K562 (cell line): ENCODE results near the gene YAP1. TPM values are rescaled to one million over a fixed set of nuclear protein-coding genes. Genes with fewer than 3 reads are reported as not detected.

Source experiments
- ATAC-seq: fragments of 200-7000 bp; cut with Tn5 transposase; 3 replicates; pipeline ENCODE4 v1.9.1; 2020; ENCODE audit warnings: moderate library complexity
- BruUV-seq: library from RNA; stranded (reverse); fragments of 400-500 nt; replicated peaks from 2 replicates; lab custom pipeline; 2021; lab: Mats Ljungman, UMichigan
- CTCF ChIA-PET: fragments of 300-600 bp; formaldehyde crosslinking; extraction: SDS; loops from one replicate; lab custom pipeline; 2021; ENCODE audit warnings: low intra/inter-chr PET ratio; lab: Yijun Ruan, JAX
- POLR2A ChIA-PET: fragments of 300-600, 350-650 bp; sonication (Branson Sonifier 250); formaldehyde crosslinking; extraction: SDS; loops from one replicate; lab custom pipeline; 2021; ENCODE audit warnings: antibody characterized with exemption, inconsistent platforms; lab: Yijun Ruan, JAX
- DNase-seq, 4 experiments: peaks; one replicate each; pipeline versions ENCODE4 v3.0.0 to v3.0.0-alpha.2; 2011 to 2018; ENCODE audit warnings: low spot score in 3 of 4, mixed read lengths in 3 of 4; ENCODE audit errors: extremely low read depth in 1 of 4
- FAIRE-seq: peaks from 2 replicates; lab custom pipeline; 2011; peaks lifted over from hg19 to GRCh38; lab: Jason Lieb, UNC
- H2AFZ ChIP-seq: 2 replicates; pipeline ENCODE4 v1.6.0; 2011; ENCODE audit warnings: low read depth, low read length, control low read depth, inconsistent platforms
- H3K27ac ChIP-seq: fragments of 200-600 bp; 3 replicates; pipeline ENCODE4 v1.8.0; 2011; ENCODE audit warnings: low read depth, mild to moderate bottlenecking, control low read depth, inconsistent platforms, low read length, moderate library complexity, mixed read lengths; ENCODE audit errors: extremely low read depth
- H3K27me3 ChIP-seq, 2 experiments: fragments of 300-600 bp in 1 of 2; 2 replicates in 1 of 2; 3 replicates in 1 of 2; pipeline versions ENCODE4 v1.6.0 to v1.8.0; 2011; ENCODE audit warnings: inconsistent platforms in 2 of 2, low read length in 2 of 2, mild to moderate bottlenecking in 1 of 2, mixed read lengths in 1 of 2, moderate library complexity in 1 of 2; ENCODE audit not compliant: control insufficient read depth in 2 of 2, insufficient read depth in 2 of 2
- H3K36me3 ChIP-seq: fragments of 300-600 bp; 3 replicates; pipeline ENCODE4 v1.8.0; 2011; ENCODE audit warnings: mild to moderate bottlenecking, low read length, inconsistent platforms; ENCODE audit not compliant: control insufficient read depth, insufficient read depth
- H3K4me1 ChIP-seq, 2 experiments: fragments of 200-600 bp in 1 of 2; replicated peaks in 1 of 2; 2 replicates in 1 of 2; 3 replicates in 1 of 2; pipeline versions ENCODE4 v1.5.1 to v1.8.0; 2011; ENCODE audit warnings: inconsistent platforms in 2 of 2, low read length in 2 of 2, mild to moderate bottlenecking in 1 of 2, mixed read lengths in 1 of 2, moderate library complexity in 1 of 2; ENCODE audit not compliant: control insufficient read depth in 2 of 2, insufficient read depth in 2 of 2
- H3K4me2 ChIP-seq: 2 replicates; pipeline ENCODE4 v1.6.1; 2011; ENCODE audit warnings: low read length, control low read depth, inconsistent platforms, mixed read lengths; ENCODE audit not compliant: insufficient read depth
- H3K4me3 ChIP-seq: fragments of 200-600 bp; sonication (generic), shearing (Covaris generic); 2 replicates; pipeline ENCODE4 v1.5.1; 2016; ENCODE audit warnings: control low read depth, inconsistent platforms
- H3K79me2 ChIP-seq: fragments of 200-600 bp; 3 replicates; pipeline ENCODE4 v1.8.0; 2011; ENCODE audit warnings: low read length, inconsistent platforms; ENCODE audit not compliant: control insufficient read depth, insufficient read depth
- H3K9ac ChIP-seq, 2 experiments: 2 replicates each; pipeline versions ENCODE4 v1.6.0 to v1.6.1; 2011; ENCODE audit warnings: low read depth in 2 of 2, low read length in 2 of 2, control low read depth in 1 of 2, inconsistent platforms in 1 of 2, mild to moderate bottlenecking in 1 of 2, mixed read lengths in 1 of 2; ENCODE audit not compliant: insufficient read depth in 1 of 2
- H3K9me1 ChIP-seq: one replicate; pipeline ENCODE4 v1.6.0; 2011; ENCODE audit warnings: inconsistent platforms, mild to moderate bottlenecking, low read length, moderate library complexity; ENCODE audit not compliant: control insufficient read depth, insufficient read depth
- H3K9me3 ChIP-seq: replicated peaks from 2 replicates; pipeline ENCODE4 v1.5.1; 2011; ENCODE audit warnings: low read depth, low read length, inconsistent platforms; ENCODE audit not compliant: control insufficient read depth, insufficient read depth
- H4K20me1 ChIP-seq: replicated peaks from 2 replicates; pipeline ENCODE4 v1.6.1; 2011; ENCODE audit warnings: low read length, inconsistent platforms, mixed read lengths; ENCODE audit not compliant: control insufficient read depth, insufficient read depth
- KDM2B ChIP-seq: fragments of 250-450 bp; sonication (Bioruptor Pico); IDR thresholded peaks from 2 replicates; pipeline ENCODE4 v1.8.0; 2021; ENCODE audit warnings: mild to moderate bottlenecking, moderate library complexity
- MAFG ChIP-seq: fragments of 450-650 bp; conservative IDR thresholded peaks from 2 replicates; pipeline ENCODE4 v1.6.1; 2016; ENCODE audit warnings: missing genetic modification characterization, missing compliant biosample characterization
- NONO ChIP-seq, 2 experiments: fragments of 200-400 bp in 1 of 2; fragments of 450-650 bp in 1 of 2; formaldehyde crosslinking in 1 of 2; IDR thresholded peaks; 2 replicates each; pipeline ENCODE4 v1.6.1; 2017; ENCODE audit warnings: low read depth in 2 of 2, mild to moderate bottlenecking in 2 of 2, moderate library complexity in 2 of 2, low read length in 1 of 2
- RERE ChIP-seq: sonication (generic); formaldehyde crosslinking; IDR thresholded peaks from 2 replicates; pipeline ENCODE4 v1.8.0; 2023; ENCODE audit warnings: missing genetic modification reagents, mild to moderate bottlenecking, borderline replicate concordance
- RUNX1 ChIP-seq: sonication (generic); IDR thresholded peaks from 2 replicates; pipeline ENCODE4 v1.6.1; 2016; ENCODE audit warnings: antibody characterized with exemption, low read depth
- ZNF280B ChIP-seq: fragments of 250-450 bp; sonication (Bioruptor Pico); IDR thresholded peaks from 2 replicates; pipeline ENCODE4 v1.5.1; 2021; ENCODE audit warnings: mild to moderate bottlenecking
- WGBS: fragments of 100-300 bp; shearing (Covaris generic); methylation state at CpG from one replicate; pipeline ENCODE4 v1.1.6; 2016; ENCODE audit warnings: low coverage, mixed read lengths; ENCODE audit not compliant: insufficient coverage; ENCODE audit errors: missing lambda C conversion rate; 5-methylcytosine and 5-hydroxymethylcytosine counted together
- in situ Hi-C: fragments of 300-500 bp; cut with MboI; formaldehyde crosslinking; loops from 4 replicates; pipeline ENCODE4 v1.15.0; 2018; ENCODE audit warnings: inconsistent platforms, mixed read lengths
- intact Hi-C: fragments of 100-400 bp; cut with micrococcal nuclease; formaldehyde crosslinking; loops from 2 replicates; pipeline ENCODE4 v1.14.2; 2022
- polyA plus RNA-seq, 8 experiments: library from polyadenylated mRNA; depleted of rRNA in 4 of 8; stranded (reverse) in 5 of 8; unstranded in 3 of 8; fragments of >200 nt; fragmentation: Nextera tagmentation in 2 of 8; fragmentation: Illumina TruSeq in 1 of 8; extraction: Ambion mirVana in 2 of 8; extraction: Trizol in 1 of 8; gene quantifications; 2 replicates each; pipeline versions ENCODE4 v1.2.1 to v1.2.3, GENCODE V29; 2011 to 2014; ENCODE audit warnings: inconsistent platforms in 1 of 8, missing spikeins in 1 of 8
- total RNA-seq, 7 experiments: library from RNA; depleted of rRNA in 6 of 7; stranded (reverse); fragments of >200 nt in 6 of 7; fragmentation: Illumina TruSeq in 2 of 7; extraction: Trizol in 2 of 7; gene quantifications; 2 replicates each; pipeline versions ENCODE4 v1.2.1 to v1.2.3, GENCODE V29; 2011 to 2021; ENCODE audit warnings: low replicate concordance in 1 of 7

YAP1 gene
- total and polyA plus RNA-seq, 9 of the 15 experiments (the other 6 are each of a cell fraction or from before 2014, with no cell fraction given): 0.18 TPM; not detected in 8

GRCh38 chr11:102153082-102153481 lies 42.8 kb downstream of the YAP1 start:
- no peaks in the 10 kb centered on the region for H3K4me1 ChIP-seq
- no peaks in the 10 kb centered on the region for H3K9me1 ChIP-seq
- H3K27ac ChIP-seq: no peak overlapping the region
- WGBS: 0% methylated on average over 1 of the region's 1 CpG
- no peak overlapping the region for H3K4me3 ChIP-seq
- ATAC-seq (no peak), DNase-seq (no peak), FAIRE-seq (no peak)
- H3K4me2 ChIP-seq: no peak overlapping the region
- no peaks in the 10 kb centered on the region for H3K36me3 ChIP-seq
- no peaks in the 10 kb centered on the region for H3K79me2 ChIP-seq
- no peaks in the 10 kb centered on the region for H4K20me1 ChIP-seq
- no peak overlapping the region for H2AFZ ChIP-seq
- in situ Hi-C loops: no loop called here
- H3K9ac ChIP-seq: no peak overlapping the region
- intact Hi-C loops: no loop called here
- H3K9me3 ChIP-seq: no peaks in the 10 kb centered on the region
- no TSS peak for BruUV-seq
- ChIA-PET CTCF (no interaction called here), POLR2A (no interaction called here)
- no peaks in the 10 kb centered on the region for H3K27me3 ChIP-seq
- TF ChIP-seq RERE: no peak
- no peak for TF ChIP-seq NONO (IDR thresholded peaks at IDR 0.05; ENCODE audit: low read depth in 2 of 2, low read length in 1 of 2)
- no peak for TF ChIP-seq ZNF280B (CRISPR knock-in tag)
- no peak for TF ChIP-seq KDM2B (CRISPR knock-in tag)
- no peak for TF ChIP-seq MAFG (tag)
- TF ChIP-seq RUNX1: no peak
- TF ChIP-seq, all 486 proteins: peak for 0
